ENCODE data around the gene CCNB1IP1.

- no peak for TF ChIP-seq POLR2A (IDR thresholded peaks at IDR 0.05; ENCODE audit: borderline replicate concordance, extremely low read depth, insufficient read depth, insufficient read length)
- TF ChIP-seq CTCF (IDR thresholded peaks at IDR 0.05 in 2 of 3, conservative IDR thresholded peaks at IDR 0.05 in 1 of 3; ENCODE audit: borderline replicate concordance in 1 of 3, insufficient read depth in 1 of 3, low read depth in 2 of 3, low read length in 2 of 3) = no peak
- no peak for TF ChIP-seq YY1 (IDR thresholded peaks at IDR 0.05; ENCODE audit: extremely low read depth, insufficient replicate concordance, low read depth, low read length)
Measured at GRCh38 chr14:20376071-20376588, 43.1 kb upstream of the CCNB1IP1 start.
